Left colon (tissue), 2 donors: ENCODE results near the gene PXMP4. TPM values are rescaled to one million over a fixed set of nuclear protein-coding genes. Genes with fewer than 3 reads are reported as not detected.
"Not testable (repeated sequence)": the region's sequence is repeated elsewhere in the genome, so short reads cannot be mapped to it uniquely, and the experiment has no call there.

Experiments
- ATAC-seq: fragments of 200-7000 bp; cut with Tn5 transposase; one replicate; pipeline ENCODE4 v1.9.1; 2020; ENCODE audit warnings: mild to moderate bottlenecking, moderate library complexity
- DNase-seq, 2 donors: peaks; one replicate each; pipeline ENCODE4 v3.0.0-alpha.2; 2020
- intact Hi-C, 2 donors: fragments of 100-400 bp; cut with DNase I in 1 of 2; cut with micrococcal nuclease in 1 of 2; formaldehyde crosslinking; loops; one replicate each; pipeline versions ENCODE4 v1.11.2 to v1.14.0; 2022; cut with DNase I, micrococcal nuclease
- long read RNA-seq: library from polyadenylated mRNA; unstranded; transcript quantifications from one replicate; pipeline ENCODE4 v2.0.0, GENCODE V29; 2021
- total RNA-seq, 2 donors: library from RNA; stranded (reverse); fragmentation: NEBNext Ultra II Directional; extraction: Animal tissue kit (Norgen Biotek cat#: 25700); gene quantifications; one replicate each; pipeline ENCODE4 v1.2.1, GENCODE V29; 2021
- donor health status: DM: no; HTN: no; CAD: no.
- donor health status: DM: yes; HTN: yes; CAD: no.

Gene PXMP4, protein sequence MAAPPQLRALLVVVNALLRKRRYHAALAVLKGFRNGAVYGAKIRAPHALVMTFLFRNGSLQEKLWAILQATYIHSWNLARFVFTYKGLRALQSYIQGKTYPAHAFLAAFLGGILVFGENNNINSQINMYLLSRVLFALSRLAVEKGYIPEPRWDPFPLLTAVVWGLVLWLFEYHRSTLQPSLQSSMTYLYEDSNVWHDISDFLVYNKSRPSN
- total RNA-seq: 10 to 100 TPM; 13.4 to 22.2 TPM
- long read RNA-seq, full-length matches to known transcripts: 24 of 31 reads
- long read RNA-seq, partial matches to known transcripts: 0 of 31 reads
- long read RNA-seq, other reads (novel, unspliced or antisense): 7 of 31 reads

DNA sequence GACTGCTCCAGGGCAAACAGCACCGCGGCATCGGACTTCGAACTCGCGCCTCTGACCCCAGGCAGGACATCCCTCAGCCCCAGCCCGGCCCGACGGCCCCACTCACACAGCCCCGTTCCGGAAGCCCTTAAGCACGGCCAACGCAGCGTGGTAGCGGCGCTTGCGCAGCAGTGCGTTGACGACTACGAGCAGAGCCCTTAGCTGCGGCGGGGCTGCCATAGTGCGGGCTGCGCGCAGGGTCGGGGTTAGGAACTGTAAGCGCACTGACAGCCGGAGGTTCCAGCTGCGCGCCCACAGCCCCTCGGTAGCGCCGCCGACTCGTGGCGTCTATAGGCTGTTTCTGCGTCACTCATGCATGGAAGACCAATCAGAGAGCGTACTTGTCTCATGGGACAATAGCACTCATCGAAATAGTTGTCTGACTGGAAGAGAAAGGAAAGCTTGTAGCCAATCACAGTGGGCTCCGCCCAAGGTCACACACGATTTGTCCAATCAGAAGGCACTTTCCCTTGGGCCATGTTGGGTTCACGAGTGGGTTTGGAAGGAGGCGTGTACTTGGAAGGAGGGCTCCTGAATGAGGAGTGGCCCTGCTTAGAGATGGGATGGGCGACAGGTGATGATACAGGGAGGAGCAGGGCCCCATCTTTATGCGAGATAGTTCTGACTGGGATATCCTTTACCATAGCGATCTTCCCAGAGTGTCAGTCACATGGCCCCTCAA lies at the start of gene PXMP4:
Gene PXMP4 (minus strand): TSS at position 322 of the 721 bp plus-strand sequence. CDS start 103 bp downstream, at position 219.
- DNase-seq (peak; percentile 88 to 92), ATAC-seq (peak; percentile 98)
- intact Hi-C loops: no loop called here

DNA sequence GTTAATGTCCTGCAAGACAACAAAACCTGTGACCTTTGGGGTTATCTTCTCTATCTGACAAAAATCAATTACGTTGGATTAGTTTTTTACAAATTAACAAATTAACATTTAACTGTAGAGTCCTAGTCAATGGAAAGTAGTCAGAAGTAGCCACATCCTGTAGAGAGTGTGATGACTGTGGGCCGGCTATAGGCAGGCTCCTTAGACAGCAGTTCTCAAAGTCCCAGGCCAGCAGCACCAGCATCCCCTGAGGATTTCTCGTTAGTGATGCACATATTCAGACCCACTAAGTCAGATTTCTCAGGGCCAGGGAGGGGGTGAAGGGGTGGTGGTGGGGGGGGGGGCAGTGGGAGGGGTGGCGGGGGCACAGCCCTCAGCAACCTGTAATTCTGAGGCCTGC lies 48.9 kb upstream of the PXMP4 start:
- ATAC-seq (no peak), DNase-seq (no peak)
- intact Hi-C loops: no loop called here

DNA sequence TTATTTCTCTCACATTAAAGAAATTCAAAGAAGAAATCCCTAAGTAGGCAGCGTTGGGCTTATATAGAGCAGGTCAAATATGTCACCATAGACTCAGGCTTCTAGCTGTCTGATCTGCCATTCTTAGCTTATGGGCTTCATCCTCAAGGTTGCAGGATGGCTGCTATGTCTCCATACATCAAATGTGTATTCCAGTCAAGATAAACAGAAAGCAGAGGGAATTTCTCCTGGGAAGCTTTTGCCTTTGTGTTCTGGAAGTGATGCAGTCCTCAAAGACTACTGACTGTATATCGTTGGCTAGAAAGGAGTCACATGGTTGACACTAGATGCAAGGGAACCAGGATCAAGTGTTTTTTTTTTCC lies 47.6 kb upstream of the PXMP4 start:
- DNase-seq (no peak), ATAC-seq (no peak)
- intact Hi-C loops: no loop called here

DNA sequence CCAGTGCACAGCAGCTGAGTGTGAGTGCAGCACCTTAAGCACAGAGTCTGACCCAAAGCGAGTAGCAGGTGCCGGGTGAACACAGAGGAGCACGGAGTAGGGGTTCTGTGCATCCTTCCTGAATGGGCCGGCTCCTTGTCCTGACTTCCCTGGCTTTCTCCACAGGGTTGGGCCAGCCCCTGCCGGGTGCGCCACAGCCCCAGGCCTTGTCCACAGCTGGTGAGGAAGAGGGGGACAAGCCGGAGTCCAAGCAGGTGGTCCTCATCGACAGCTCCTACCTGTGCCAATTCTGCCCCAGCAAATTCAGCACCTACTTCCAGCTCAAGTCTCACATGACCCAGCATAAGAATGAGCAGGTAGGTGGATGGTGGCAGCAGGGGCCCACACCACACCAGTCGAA lies 46.6 kb upstream of the PXMP4 start:
- ATAC-seq (no peak), DNase-seq (no peak)

DNA sequence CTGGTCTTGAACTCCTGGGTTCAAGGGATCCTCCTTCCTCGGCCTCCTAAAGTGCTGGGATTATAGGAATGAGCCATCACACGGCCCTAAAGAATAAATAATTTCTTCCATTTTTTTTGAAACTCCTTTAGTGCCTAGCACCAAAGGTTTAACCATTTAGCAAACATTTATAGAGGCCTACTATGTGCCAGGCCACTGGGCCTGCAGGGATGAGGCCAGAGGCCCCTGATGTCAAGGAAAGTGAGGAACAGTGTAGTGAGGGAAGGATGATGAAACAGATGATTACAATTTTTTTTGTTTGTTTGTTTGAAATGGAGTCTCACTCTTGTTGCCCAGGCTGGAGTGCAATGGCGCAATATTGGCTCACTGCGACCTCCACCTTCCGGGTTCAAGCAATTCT lies 45.5 kb upstream of the PXMP4 start:
- intact Hi-C loops: no loop called here
- ATAC-seq: no peak
- no peak for DNase-seq

More for the DNA sequence above, 46.6 kb upstream of the PXMP4 start:
- intact Hi-C loops: no loop called here

DNA sequence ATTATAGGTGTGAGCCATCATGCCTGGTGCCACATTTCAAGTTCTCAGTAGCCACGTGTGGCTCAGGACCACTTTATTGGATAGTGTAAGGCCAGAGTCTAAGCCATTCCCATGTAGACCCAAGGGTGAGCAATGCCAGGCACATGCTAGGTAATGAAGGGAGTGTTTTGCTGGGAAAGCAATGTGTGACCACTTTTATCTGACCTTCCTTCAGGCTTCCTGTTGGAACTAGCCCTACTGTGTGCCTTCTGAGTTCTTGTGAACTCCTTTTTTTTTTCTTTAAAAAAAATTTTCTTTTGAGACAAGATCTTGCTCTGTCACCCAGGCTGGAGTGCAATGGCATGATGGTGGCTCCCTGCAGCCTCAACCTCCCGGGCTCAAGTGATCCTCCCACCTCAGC lies 45.0 kb upstream of the PXMP4 start:
- ATAC-seq: no peak
- DNase-seq: no peak
- intact Hi-C loops: no loop called here

DNA sequence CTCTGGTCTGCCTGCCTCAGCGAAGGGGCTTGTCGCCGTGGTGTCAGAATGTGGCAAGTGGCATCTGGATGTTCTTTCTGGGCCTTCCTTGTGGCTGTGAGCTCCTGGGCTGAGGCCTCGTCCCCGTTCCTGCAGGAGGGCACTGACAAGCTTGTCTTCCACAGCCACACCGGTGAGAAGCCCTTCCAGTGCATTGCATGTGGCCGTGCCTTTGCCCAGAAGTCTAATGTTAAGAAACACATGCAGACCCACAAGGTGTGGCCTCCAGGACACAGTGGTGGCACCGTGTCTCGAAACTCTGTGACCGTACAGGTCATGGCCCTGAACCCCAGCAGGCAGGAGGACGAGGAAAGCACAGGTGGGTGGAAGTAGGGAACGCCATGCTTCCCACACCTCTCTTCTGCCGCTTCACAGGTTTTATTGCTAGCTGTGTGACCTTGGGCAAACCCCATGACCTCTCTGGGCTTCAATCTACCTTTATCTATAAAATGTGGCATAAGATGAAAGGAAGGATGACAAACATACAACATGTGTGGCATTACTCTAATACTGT lies 41.7 kb upstream of the PXMP4 start:
- no peak for ATAC-seq
- intact Hi-C loops: no loop called here
- no peak for DNase-seq

DNA sequence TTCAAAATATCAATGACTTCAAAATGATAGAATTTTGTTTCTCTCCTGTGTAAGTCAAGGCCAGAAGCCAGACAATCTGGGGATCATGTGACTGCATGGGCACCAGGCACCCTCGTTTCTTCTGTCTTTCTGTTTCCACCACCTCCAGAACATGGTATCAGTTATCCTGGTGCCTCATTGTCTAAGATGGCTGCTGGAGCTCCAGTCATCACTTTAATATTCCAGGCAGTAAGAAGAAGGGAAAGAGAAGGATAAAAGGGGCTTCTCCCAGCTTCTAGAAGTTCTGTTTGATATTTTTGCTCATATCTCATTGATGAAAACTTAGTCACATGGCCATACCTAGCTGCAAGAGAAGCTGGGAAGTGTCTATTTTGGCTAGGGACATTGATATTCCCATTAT lies 37.3 kb upstream of the PXMP4 start:
- intact Hi-C loops: no loop called here
- DNase-seq: no peak

DNA sequence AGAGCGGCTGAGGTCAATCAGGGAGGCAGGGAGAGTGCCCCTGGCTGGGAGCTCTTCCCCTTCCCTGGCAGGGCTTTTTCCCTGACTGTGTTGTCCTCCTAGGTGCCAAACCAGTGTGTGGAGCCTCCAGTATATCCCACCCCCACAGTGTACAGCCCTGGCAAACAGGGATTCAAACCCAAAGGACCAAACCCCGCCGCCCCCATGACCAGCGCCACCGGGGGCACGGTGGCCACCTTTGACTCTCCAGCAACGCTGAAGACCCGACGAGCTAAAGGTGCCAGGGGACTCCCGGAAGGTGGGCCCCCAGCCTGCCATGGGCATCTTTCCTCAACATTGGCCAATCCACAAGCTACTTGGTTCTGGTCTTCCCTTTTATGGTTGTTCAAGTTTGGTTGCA lies 36.9 kb upstream of the PXMP4 start:
- DNase-seq (no peak), ATAC-seq (no peak)
- intact Hi-C loops: no loop called here

More for the DNA sequence above, 37.3 kb upstream of the PXMP4 start:
- no peak for ATAC-seq

DNA sequence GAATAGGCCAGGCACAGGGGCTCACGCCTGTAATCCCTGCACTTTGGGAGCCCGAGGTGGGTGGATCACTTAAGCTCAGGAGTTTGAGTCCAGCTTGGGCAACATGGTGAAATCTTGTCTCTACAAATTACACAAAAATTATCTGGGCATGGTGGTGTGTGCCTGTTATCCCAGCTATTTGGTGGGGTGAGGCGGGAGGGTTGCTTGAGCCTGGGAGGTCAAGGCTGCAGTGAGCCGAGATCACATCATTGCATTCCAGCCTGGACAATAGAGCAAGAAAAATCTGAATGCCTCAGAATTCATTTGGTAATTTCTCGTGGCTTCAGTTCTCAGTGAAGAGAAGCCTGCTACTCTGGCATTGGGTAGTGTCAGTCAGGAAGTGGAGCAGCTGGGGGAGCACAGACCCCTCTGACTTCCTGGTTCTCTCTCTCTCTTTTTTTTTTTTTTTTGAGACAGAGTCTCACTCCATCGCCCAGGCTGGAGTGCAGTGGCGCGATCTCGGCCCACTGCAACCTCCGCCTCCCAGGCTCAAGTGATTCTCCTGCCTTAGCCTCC lies 35.9 kb upstream of the PXMP4 start:
- DNase-seq, intact Hi-C loops, ATAC-seq: not testable (repeated sequence)

DNA sequence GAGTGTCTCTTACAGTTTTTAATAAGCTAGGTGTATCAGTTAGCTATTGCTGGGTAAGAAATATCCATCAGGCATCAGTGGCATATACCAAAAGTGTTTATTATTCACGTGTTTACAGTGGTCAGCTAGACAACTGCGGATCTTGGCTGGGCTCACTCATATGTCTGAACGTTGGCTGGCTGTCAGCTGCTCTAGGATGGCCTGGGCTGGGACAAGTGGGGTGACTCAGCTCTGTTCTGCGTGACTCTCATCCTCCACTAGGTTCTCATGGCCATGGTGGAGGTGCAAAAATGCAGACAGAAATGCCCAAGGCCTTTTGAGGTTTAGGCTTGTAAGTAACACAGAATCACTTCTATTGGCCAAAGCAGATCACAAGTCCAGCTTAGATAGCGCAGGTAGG lies 33.7 kb upstream of the PXMP4 start:
- DNase-seq (no peak), ATAC-seq (no peak)
- intact Hi-C loops: no loop called here

DNA sequence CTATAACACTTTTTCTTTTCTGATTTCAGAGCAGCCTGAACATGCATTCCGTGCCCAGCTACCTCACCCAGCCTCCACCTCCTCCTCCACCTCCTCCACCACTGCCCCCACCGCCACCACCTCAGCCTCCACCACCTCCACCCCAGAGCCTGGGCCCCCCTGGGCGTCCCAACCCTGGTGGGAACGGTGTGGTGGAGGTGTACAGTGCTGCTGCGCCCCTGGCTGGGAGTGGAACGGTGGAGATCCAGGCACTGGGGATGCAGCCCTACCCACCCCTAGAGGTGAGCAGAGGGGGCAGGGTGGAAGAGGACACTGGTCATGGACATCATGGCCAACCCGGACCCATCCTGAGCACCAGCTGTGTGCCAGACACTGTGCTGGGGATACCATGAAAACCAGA lies 33.0 kb upstream of the PXMP4 start:
- DNase-seq (no peak), ATAC-seq (no peak)
- intact Hi-C loops: no loop called here

DNA sequence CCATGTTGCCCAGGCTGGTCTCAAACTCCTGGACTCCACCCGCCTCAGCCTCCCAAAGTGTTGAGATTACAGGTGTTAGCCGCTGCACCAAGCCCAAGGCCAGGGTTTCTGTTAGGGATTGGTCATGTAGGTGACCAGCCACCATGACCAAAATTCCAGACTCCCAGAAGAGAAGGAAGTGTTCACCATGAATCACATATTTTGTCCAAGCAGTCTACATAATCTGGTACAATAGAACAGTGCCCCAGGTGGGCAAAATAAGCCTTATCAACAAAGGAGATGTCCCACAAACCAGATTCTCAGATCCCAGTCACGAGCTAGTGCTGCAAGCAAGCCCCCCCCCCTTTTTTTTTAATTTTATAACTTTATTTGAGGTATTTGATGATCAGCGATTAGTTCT lies 31.7 kb upstream of the PXMP4 start:
- intact Hi-C loops: no loop called here
- ATAC-seq (no peak), DNase-seq (no peak)

DNA sequence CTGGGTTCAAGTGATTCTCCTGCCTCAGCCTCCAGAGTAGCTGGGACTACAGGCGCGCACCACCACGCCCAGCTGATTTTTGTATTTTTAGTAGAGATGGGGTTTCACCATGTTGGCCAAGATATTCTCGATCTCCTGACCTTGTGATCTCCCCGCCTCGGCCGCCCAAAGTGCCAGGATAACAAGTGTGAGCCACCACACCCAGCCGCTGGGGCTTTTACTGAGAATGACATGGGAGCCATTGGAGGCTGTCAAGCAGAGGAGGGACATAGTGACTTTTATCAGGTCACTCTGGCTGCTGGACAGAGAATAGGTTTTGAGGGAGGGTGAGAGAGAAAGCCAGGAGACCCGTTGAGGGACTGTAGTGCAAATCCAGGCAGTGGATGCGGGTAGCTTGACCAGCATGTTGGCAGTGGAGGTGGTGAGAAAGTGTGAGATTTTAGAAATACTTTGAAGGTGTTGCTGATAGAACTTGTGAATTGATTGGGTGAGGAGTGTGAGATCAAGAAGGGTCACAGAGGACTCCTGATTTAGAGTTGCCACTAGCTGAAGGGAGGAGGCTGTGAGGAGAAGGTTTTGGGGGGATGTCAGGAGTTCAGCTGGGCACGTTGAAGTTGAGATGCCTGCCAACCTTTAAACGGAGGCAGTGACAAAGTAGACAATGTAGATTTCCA lies 26.4 kb upstream of the PXMP4 start:
- intact Hi-C loops: no loop called here
- ATAC-seq: no peak

DNA sequence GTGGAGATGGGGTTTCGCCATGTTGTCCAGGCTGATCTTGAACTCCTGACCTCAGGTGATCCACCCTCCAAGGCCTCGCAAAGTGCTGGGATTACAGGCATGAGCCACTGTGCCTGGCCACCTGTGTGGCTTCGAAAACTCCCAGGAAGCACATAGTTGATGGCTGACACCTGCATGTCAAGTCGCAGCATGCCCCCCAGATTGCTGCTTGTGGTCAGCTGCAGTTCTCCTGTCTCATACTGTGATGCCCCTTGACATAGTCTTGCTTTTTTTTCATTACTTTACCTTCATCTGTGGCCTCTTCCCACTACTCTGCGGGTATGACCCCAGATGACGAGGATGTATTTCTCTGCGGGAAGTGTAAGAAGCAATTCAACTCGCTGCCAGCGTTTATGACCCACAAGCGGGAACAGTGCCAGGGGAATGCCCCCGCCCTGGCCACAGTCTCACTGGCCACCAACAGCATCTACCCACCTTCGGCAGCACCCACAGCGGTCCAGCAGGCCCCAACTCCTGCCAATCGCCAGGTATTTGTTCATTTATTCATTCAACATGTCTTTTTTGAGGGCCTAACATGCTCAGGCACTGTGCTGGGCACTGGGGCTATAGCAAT lies 24.8 kb upstream of the PXMP4 start:
- intact Hi-C loops: no loop called here
- DNase-seq: peak; percentile 73 to 81
- ATAC-seq: peak; percentile 72

More for the DNA sequence above, 26.4 kb upstream of the PXMP4 start:
- DNase-seq: no peak

DNA sequence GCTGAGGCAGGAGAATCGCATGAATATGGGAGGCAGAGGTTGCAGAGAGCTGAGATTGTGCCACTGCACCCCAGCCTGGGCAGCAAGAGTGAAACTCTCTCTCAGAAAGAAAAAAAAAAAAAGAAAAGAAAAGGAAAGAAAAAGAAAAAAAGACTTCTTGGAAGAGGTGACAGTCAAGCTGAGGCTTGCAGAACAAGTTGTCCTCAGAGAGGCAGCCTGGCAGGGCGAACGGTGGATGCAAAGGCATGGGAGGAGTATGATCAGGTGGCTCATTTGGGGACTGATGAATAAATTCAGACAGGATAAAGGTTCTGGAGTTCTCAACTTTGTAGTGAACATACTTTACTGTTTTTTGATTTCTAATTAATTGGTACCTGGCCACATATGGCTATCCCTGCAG lies 24.1 kb upstream of the PXMP4 start:
- intact Hi-C loops: no loop called here
- DNase-seq: no peak
- ATAC-seq: no peak

DNA sequence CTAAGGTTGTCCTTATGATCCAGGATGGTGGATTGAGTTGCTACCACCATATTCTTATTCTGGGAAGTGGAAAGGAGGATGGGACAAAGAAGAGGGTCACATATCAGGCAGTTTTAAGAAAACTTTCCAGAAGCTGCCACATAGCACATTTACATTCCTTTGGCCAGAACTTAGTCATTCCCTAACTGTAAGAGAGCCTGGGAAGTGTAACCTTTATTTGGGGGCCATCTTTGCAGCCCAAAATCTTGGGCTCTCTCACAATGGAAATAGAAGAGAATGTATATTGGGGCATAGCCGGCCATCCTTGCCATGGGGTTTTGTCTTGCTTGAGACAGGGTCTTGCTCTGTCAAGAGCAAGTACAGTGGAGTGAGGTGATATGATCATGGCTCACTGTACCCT lies 20.1 kb upstream of the PXMP4 start:
- intact Hi-C loops: no loop called here
- ATAC-seq: no peak
- DNase-seq: no peak

DNA sequence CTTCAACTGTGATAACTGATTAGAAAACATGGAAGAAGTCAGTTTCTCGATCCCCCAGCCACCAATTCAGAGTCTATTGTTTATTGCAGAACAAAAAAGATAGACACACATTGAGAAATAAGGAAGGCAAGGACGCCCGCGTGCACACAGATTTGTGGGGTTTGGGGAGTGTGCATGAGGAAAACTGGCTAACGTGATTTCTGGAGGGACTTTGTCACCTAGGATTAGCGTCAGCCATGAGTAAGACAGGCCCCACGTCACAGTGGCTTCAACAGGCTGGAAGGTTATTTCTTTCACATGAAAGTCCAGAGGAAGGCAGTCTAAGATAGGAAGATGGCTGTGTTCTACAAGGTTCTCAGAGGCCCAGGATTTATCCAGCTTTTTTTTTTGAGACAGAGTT lies 19.4 kb upstream of the PXMP4 start:
- no peak for DNase-seq
- ATAC-seq: no peak
- intact Hi-C loops: no loop called here

DNA sequence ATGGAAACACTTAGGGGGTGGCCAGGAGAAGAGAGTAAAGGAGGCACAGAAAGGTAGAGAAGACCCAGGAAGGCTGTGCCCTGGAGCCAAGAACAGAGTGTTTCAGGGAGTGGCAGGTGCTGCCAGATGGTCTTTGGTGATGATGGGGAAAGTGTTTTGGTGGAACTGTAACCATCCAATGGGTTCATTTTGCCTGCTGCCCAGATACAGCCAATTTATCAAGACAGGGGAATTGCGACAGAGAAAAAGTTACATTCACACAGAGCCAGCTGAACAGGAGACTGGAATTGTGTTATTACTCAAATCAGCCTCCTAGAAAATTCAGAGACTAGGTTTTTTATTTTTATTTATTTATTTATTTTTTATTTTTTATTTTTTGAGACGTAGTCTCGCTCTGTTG lies 16.9 kb upstream of the PXMP4 start:
- ATAC-seq: no peak
- no peak for DNase-seq
- intact Hi-C loops: no loop called here
